KMS-11 (cell line): ENCODE results near the gene CCDC183.

ENCODE experiments used
- H2AFZ ChIP-seq: fragments of 200-600 bp; sonication (generic); 2 replicates; pipeline ENCODE4 v1.6.1; 2016; ENCODE audit warnings: antibody characterized with exemption, mixed run types, low read depth
- H3K27ac ChIP-seq: fragments of 200-600 bp; sonication (generic); 2 replicates; pipeline ENCODE4 v1.6.1; 2016; ENCODE audit warnings: mild to moderate bottlenecking, mixed run types
- H3K27me3 ChIP-seq: fragments of 200-600 bp; sonication (generic); 2 replicates; pipeline ENCODE4 v1.6.1; 2017; ENCODE audit warnings: mild to moderate bottlenecking, low read depth, mixed run types, moderate library complexity; ENCODE audit not compliant: insufficient read depth
- H3K36me3 ChIP-seq: fragments of 200-600 bp; sonication (generic); 2 replicates; pipeline ENCODE4 v1.6.1; 2017; ENCODE audit warnings: mild to moderate bottlenecking, mixed run types; ENCODE audit not compliant: insufficient read depth
- H3K4me1 ChIP-seq: fragments of 200-600 bp; sonication (generic); 2 replicates; pipeline ENCODE4 v1.6.1; 2016; ENCODE audit warnings: mild to moderate bottlenecking, low read depth, mixed run types; ENCODE audit not compliant: poor library complexity, severe bottlenecking
- H3K4me2 ChIP-seq: fragments of 200-600 bp; sonication (generic); 2 replicates; pipeline ENCODE4 v1.7.0; 2016; ENCODE audit warnings: mild to moderate bottlenecking, mixed run types
- H3K4me3 ChIP-seq: fragments of 200-600 bp; sonication (generic); IDR thresholded peaks from 2 replicates; pipeline ENCODE4 v1.6.1; 2017; ENCODE audit warnings: low read depth, low read length, mixed read lengths; ENCODE audit not compliant: insufficient read depth
- H3K79me2 ChIP-seq: fragments of 200-600 bp; sonication (generic); 2 replicates; pipeline ENCODE4 v1.6.1; 2016; ENCODE audit warnings: low read depth, mixed run types; ENCODE audit not compliant: insufficient read depth
- H3K9ac ChIP-seq: fragments of 200-600 bp; sonication (generic); 2 replicates; pipeline ENCODE4 v1.6.1; 2016; ENCODE audit warnings: mild to moderate bottlenecking, mixed run types
- H4K20me1 ChIP-seq: fragments of 200-600 bp; sonication (generic); 2 replicates; pipeline ENCODE4 v1.6.1; 2016; ENCODE audit warnings: mild to moderate bottlenecking, mixed run types; ENCODE audit not compliant: insufficient read depth
- TF ChIP-seq, protein P1 (sequence below): fragments of 200-600 bp; sonication (generic); conservative IDR thresholded peaks from 2 replicates; pipeline ENCODE4 v1.6.1; 2017; ENCODE audit warnings: low read depth, mild to moderate bottlenecking, antibody characterized with exemption, low read length, moderate library complexity, mixed read lengths

CCDC183 gene

GRCh38 chr9:136762221-136762691 lies 33.9 kb upstream of the CCDC183 start:
- Histone ChIP-seq H3K4me1 (peaks cover 44% of the 10 kb centered on the region), H3K4me2 (no peak overlapping the region), H3K27ac (no peak overlapping the region), H3K79me2 (no peaks in the 10 kb centered on the region), H3K9ac (no peak overlapping the region), H3K4me3 (no peak overlapping the region), H3K27me3 (peaks cover 28% of the 10 kb centered on the region), H3K36me3 (no peaks in the 10 kb centered on the region), H2AFZ (no peak overlapping the region), H4K20me1 (no peaks in the 10 kb centered on the region)
- TF ChIP-seq, protein P1, sequence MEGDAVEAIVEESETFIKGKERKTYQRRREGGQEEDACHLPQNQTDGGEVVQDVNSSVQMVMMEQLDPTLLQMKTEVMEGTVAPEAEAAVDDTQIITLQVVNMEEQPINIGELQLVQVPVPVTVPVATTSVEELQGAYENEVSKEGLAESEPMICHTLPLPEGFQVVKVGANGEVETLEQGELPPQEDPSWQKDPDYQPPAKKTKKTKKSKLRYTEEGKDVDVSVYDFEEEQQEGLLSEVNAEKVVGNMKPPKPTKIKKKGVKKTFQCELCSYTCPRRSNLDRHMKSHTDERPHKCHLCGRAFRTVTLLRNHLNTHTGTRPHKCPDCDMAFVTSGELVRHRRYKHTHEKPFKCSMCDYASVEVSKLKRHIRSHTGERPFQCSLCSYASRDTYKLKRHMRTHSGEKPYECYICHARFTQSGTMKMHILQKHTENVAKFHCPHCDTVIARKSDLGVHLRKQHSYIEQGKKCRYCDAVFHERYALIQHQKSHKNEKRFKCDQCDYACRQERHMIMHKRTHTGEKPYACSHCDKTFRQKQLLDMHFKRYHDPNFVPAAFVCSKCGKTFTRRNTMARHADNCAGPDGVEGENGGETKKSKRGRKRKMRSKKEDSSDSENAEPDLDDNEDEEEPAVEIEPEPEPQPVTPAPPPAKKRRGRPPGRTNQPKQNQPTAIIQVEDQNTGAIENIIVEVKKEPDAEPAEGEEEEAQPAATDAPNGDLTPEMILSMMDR, result no peak

GRCh38 chr9:136762915-136763648 lies 33.1 kb upstream of the CCDC183 start:
- Histone ChIP-seq H3K36me3 (no peaks in the 10 kb centered on the region), H2AFZ (peak overlapping the region; percentile 44; the same call in 1 of the 2 replicates), H4K20me1 (no peaks in the 10 kb centered on the region), H3K4me2 (peak overlapping the region; percentile 36; the same call in 1 of the 2 replicates), H3K4me1 (peaks cover 52% of the 10 kb centered on the region), H3K79me2 (no peaks in the 10 kb centered on the region), H3K27ac (no peak overlapping the region), H3K4me3 (no peak overlapping the region), H3K9ac (no peak overlapping the region), H3K27me3 (peaks cover 28% of the 10 kb centered on the region)
- TF ChIP-seq, protein P1, result no peak

GRCh38 chr9:136763649-136764035 lies 32.5 kb upstream of the CCDC183 start:
- Histone ChIP-seq H3K4me3 (no peak overlapping the region), H3K27me3 (peaks cover 26% of the 10 kb centered on the region), H3K4me1 (peaks cover 56% of the 10 kb centered on the region), H2AFZ (no peak overlapping the region), H3K27ac (no peak overlapping the region), H3K36me3 (no peaks in the 10 kb centered on the region), H3K9ac (no peak overlapping the region), H3K4me2 (no peak overlapping the region), H4K20me1 (no peaks in the 10 kb centered on the region), H3K79me2 (no peaks in the 10 kb centered on the region)
- TF ChIP-seq, protein P1, result no peak

DNA sequence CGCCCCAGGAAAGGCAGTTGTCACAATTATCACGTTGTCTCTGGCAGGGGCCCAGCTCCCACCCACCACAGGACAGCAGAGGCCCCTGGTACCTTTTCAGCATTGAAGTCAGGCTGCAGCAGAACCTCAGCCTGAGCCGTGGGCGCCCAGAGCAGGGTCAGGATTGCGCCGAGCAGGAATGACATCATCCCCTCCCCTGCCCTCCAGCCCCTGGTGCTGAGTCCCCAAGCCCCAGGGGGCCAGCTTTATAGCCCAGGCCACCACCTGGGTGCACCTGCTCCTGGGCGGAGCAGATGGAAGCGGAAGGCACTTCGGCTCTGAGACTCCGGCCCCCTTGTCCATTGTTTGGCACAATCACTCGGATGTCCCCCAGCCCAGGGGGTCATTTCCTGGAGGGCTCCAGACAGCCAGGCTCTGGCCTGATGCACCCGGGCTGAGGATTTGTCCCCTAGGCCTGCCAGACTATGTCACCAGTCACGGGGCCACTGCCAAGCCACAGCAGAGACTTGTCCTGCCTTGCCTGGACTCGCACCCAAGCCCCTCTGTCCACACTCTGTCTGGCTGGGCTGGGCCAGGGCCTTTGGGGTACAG lies 31.7 kb upstream of the CCDC183 start, which contains the start of gene LCN15:
Gene LCN15 (minus strand): TSS at position 218 of the 591 bp plus-strand sequence. CDS start 30 bp downstream, at position 188.
- Histone ChIP-seq H2AFZ (no peak within 1 kb of the TSS), H3K79me2 (no peaks in the 10 kb centered on the region), H3K4me1 (peaks cover 58% of the 10 kb centered on the region), H3K27ac (no peak within 1 kb of the TSS), H3K9ac (no peak within 1 kb of the TSS), H3K4me2 (peak within 1 kb of the TSS; percentile 73), H3K36me3 (no peaks in the 10 kb centered on the region), H3K4me3 (no peak within 1 kb of the TSS), H3K27me3 (peaks cover 26% of the 10 kb centered on the region), H4K20me1 (no peaks in the 10 kb centered on the region)
- TF ChIP-seq, protein P1, result no peak
